Esophagus muscularis mucosa (tissue), 4 donors: ENCODE data around the gene FBXO36. TPM values are rescaled to one million over a fixed set of nuclear protein-coding genes. Genes with fewer than 3 reads are reported as not detected.

Experiments used
- DNase-seq: peaks from one replicate; pipeline ENCODE4 v3.0.0-alpha.2; 2017; ENCODE audit errors: extremely low spot score
- H3K27ac ChIP-seq, 4 donors: fragments of 200-600 bp; sonication (generic); replicated peaks in 1 of 4; 1 replicate in 3 of 4; 2 replicates in 1 of 4; pipeline ENCODE4 v1.5.1; 2016 to 2019; ENCODE audit warnings: mild to moderate bottlenecking in 1 of 4
- H3K27me3 ChIP-seq, 4 donors: fragments of 200-600 bp; sonication (generic); one replicate each; pipeline versions ENCODE4 v1.5.1 to v1.6.0; 2016 to 2019
- H3K36me3 ChIP-seq, 4 donors: fragments of 200-600 bp; sonication (generic); one replicate each; pipeline ENCODE4 v1.5.1; 2016 to 2019
- H3K4me1 ChIP-seq, 4 donors: fragments of 200-600 bp; sonication (generic); one replicate each; pipeline ENCODE4 v1.5.1; 2016 to 2019
- H3K4me3 ChIP-seq, 4 donors: fragments of 200-600 bp; sonication (generic); 1 replicate in 2 of 4; 2 replicates in 2 of 4; pipeline ENCODE4 v1.5.1; 2016 to 2019; ENCODE audit warnings: mild to moderate bottlenecking in 4 of 4, moderate library complexity in 1 of 4
- H3K9me3 ChIP-seq, 4 donors: fragments of 200-600 bp; sonication (generic); 1 replicate in 3 of 4; 2 replicates in 1 of 4; pipeline ENCODE4 v1.5.1; 2016 to 2019
- EP300 ChIP-seq: sonication (generic); formaldehyde crosslinking; IDR thresholded peaks from one replicate; pipeline ENCODE4 v1.6.1; 2017; ENCODE audit warnings: antibody characterized with exemption
- POLR2A ChIP-seq: fragments of 450-650 bp; IDR thresholded peaks from one replicate; pipeline ENCODE4 v1.6.1; 2017; ENCODE audit warnings: antibody characterized with exemption, moderate library complexity, mild to moderate bottlenecking, low read depth
- POLR2AphosphoS5 ChIP-seq, 2 donors: sonication (generic); formaldehyde crosslinking; IDR thresholded peaks; one replicate each; pipeline ENCODE4 v1.6.1; 2017; ENCODE audit warnings: antibody characterized with exemption in 2 of 2
- WGBS: methylation state at CpG from one replicate; pipeline ENCODE4 v1.1.5; 2018; 5-methylcytosine and 5-hydroxymethylcytosine counted together
- intact Hi-C: fragments of 100-400 bp; cut with DNase I; formaldehyde crosslinking; loops from one replicate; pipeline ENCODE4 v1.15.1; 2023
- small RNA-seq, 3 donors: library from RNA; depleted of rRNA; stranded (forward); fragments of <200 nt; gene quantifications; one replicate each; pipeline ENCODE3, GENCODE V24; 2016
- total RNA-seq, 4 donors: library from RNA; depleted of rRNA; stranded (reverse); fragments of >200 nt; gene quantifications; one replicate each; pipeline versions ENCODE4 v1.1.0 to v1.2.1, GENCODE V29; 2016
- TF ChIP-seq, protein P1 (sequence below), 3 experiments: fragments of 200-600 bp in 2 of 3; fragments of 450-650 bp in 1 of 3; sonication (generic) in 2 of 3; IDR thresholded peaks; one replicate each; pipeline ENCODE4 v1.5.1; 2017 to 2019; ENCODE audit warnings: antibody characterized with exemption in 3 of 3, mild to moderate bottlenecking in 2 of 3, moderate library complexity in 1 of 3

FBXO36 gene
- total RNA-seq, 4 donors from 2014 or later = 1.6 to 2.8 (median 2.6) TPM

- Histone ChIP-seq H3K4me1 (peaks cover 0 to 9% (median 6%) of the 10 kb centered on the region in 4 donors), H3K4me3 (no peak overlapping the region), H3K27ac (no peak overlapping the region), H3K27me3 (no peaks in the 10 kb centered on the region), H3K36me3 (no peaks in the 10 kb centered on the region), H3K9me3 (no peaks in the 10 kb centered on the region)
- TF ChIP-seq, protein P1, sequence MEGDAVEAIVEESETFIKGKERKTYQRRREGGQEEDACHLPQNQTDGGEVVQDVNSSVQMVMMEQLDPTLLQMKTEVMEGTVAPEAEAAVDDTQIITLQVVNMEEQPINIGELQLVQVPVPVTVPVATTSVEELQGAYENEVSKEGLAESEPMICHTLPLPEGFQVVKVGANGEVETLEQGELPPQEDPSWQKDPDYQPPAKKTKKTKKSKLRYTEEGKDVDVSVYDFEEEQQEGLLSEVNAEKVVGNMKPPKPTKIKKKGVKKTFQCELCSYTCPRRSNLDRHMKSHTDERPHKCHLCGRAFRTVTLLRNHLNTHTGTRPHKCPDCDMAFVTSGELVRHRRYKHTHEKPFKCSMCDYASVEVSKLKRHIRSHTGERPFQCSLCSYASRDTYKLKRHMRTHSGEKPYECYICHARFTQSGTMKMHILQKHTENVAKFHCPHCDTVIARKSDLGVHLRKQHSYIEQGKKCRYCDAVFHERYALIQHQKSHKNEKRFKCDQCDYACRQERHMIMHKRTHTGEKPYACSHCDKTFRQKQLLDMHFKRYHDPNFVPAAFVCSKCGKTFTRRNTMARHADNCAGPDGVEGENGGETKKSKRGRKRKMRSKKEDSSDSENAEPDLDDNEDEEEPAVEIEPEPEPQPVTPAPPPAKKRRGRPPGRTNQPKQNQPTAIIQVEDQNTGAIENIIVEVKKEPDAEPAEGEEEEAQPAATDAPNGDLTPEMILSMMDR (IDR thresholded peaks at IDR 0.05) = no peak
- TF ChIP-seq POLR2A = no peak
- no peak for TF ChIP-seq EP300
- no peak for TF ChIP-seq POLR2AphosphoS5 (IDR thresholded peaks at IDR 0.05)
- DNase-seq = no peak
- WGBS = 87% methylated on average over 2 of the region's 2 CpGs
- intact Hi-C loops = no loop called here
Measured at GRCh38 chr2:230053753-230054478, 131.6 kb downstream of the FBXO36 start.

GRCh38 chr2:230060672-230061293, 138.5 kb downstream of the FBXO36 start:
- no peak for DNase-seq
- Histone ChIP-seq H3K36me3 (no peaks in the 10 kb centered on the region), H3K4me3 (no peak overlapping the region), H3K27me3 (no peaks in the 10 kb centered on the region), H3K4me1 (no peaks in the 10 kb centered on the region), H3K9me3 (no peaks in the 10 kb centered on the region), H3K27ac (no peak overlapping the region)
- intact Hi-C loops = no loop called here
- 90% methylated on average over 3 of the region's 3 CpGs for WGBS
- TF ChIP-seq, protein P1 (IDR thresholded peaks at IDR 0.05) = no peak
- no peak for TF ChIP-seq POLR2A
- TF ChIP-seq EP300 = no peak
- no peak for TF ChIP-seq POLR2AphosphoS5 (IDR thresholded peaks at IDR 0.05)

Small RNAs within 50 kb of the gene (small RNA-seq; reads per million reads assigned to genes)
- 0 reads per million in 3 donors for gene RNU6-1027P
- 0 reads per million in 3 donors for gene RNU6-613P
- gene RNU6-964P = 0 reads per million in 3 donors
- gene RNY4P19 = 0 reads per million in 3 donors

Other genes starting within 250 kb of the FBXO36 start
- gene DNER, start 207.9 kb upstream of the FBXO36 start, total RNA-seq = 1 to 10 TPM; 2.9 to 5.3 (median 4.6) TPM
- gene TRIP12, start 494 bp upstream of the FBXO36 start, total RNA-seq = 100 to 1,000 TPM; 156 to 182 (median 168) TPM
- 1 to 10 TPM; 1.7 to 2.8 (median 2.3) TPM for gene SLC16A14, start 146.4 kb downstream of the FBXO36 start, total RNA-seq